Sigmoid colon (tissue), 7 donors: ENCODE measurements around the gene SPACA7. TPM values are rescaled to one million over a fixed set of nuclear protein-coding genes. Genes with fewer than 3 reads are reported as not detected.

Source experiments
- DNase-seq: peaks from one replicate; pipeline ENCODE4 v3.0.0-alpha.2; 2019
- H3K27ac ChIP-seq, 4 donors: fragments of 200-600 bp; sonication (generic); one replicate each; pipeline ENCODE4 v1.5.1; 2016 to 2019; ENCODE audit warnings: mild to moderate bottlenecking in 1 of 4
- H3K27me3 ChIP-seq, 3 donors: fragments of 200-600 bp; sonication (generic); one replicate each; pipeline ENCODE4 v1.5.1; 2019; ENCODE audit warnings: mild to moderate bottlenecking in 1 of 3
- H3K36me3 ChIP-seq, 4 donors: fragments of 200-600 bp; sonication (generic); one replicate each; pipeline ENCODE4 v1.5.1; 2016 to 2019
- H3K4me1 ChIP-seq, 4 donors: fragments of 200-600 bp; sonication (generic); one replicate each; pipeline ENCODE4 v1.5.1; 2017 to 2019
- H3K4me3 ChIP-seq, 4 donors: fragments of 200-600 bp; sonication (generic); one replicate each; pipeline ENCODE4 v1.5.1; 2017 to 2019; ENCODE audit warnings: mild to moderate bottlenecking in 2 of 4, moderate library complexity in 1 of 4
- H3K9me3 ChIP-seq, 4 donors: fragments of 200-600 bp in 3 of 4; sonication (generic) in 3 of 4; one replicate each; pipeline versions ENCODE4 v1.5.1 to v1.6.1; 2013 to 2019
- EP300 ChIP-seq, 4 donors: sonication (generic); formaldehyde crosslinking; IDR thresholded peaks; one replicate each; pipeline ENCODE4 v1.6.1; 2017; ENCODE audit warnings: antibody characterized with exemption in 4 of 4
- POLR2A ChIP-seq, 2 donors: fragments of 450-650 bp; IDR thresholded peaks; one replicate each; pipeline ENCODE4 v1.6.1; 2016; ENCODE audit warnings: antibody characterized with exemption in 2 of 2, mild to moderate bottlenecking in 2 of 2, moderate library complexity in 2 of 2
- POLR2AphosphoS5 ChIP-seq, 4 donors: sonication (generic); formaldehyde crosslinking; IDR thresholded peaks; one replicate each; pipeline ENCODE4 v1.6.1; 2017; ENCODE audit warnings: antibody characterized with exemption in 4 of 4
- WGBS, 2 donors: extraction: QIAGEN DNeasy Blood & Tissue Kit; methylation state at CpG; one replicate each; pipeline ENCODE4 v1.1.7; 2013; 5-methylcytosine and 5-hydroxymethylcytosine counted together
- intact Hi-C: fragments of 100-400 bp; cut with DNase I; formaldehyde crosslinking; loops from one replicate; pipeline ENCODE4 v1.15.1; 2023
- polyA plus RNA-seq, 3 donors: library from polyadenylated mRNA; stranded (reverse); fragments of 200-250 nt; gene quantifications; one replicate each; pipeline ENCODE4 v1.2.3, GENCODE V29; 2013
- total RNA-seq, 4 donors: library from RNA; depleted of rRNA; stranded (reverse); fragments of >200 nt; gene quantifications; one replicate each; pipeline ENCODE4 v1.1.0, GENCODE V29; 2016
- TF ChIP-seq, protein P1 (sequence below), 4 experiments: fragments of 450-650 bp in 3 of 4; fragments of 200-600 bp in 1 of 4; IDR thresholded peaks; one replicate each; pipeline ENCODE4 v1.5.1; 2016 to 2019; ENCODE audit warnings: antibody characterized with exemption in 4 of 4, mild to moderate bottlenecking in 3 of 4, moderate library complexity in 2 of 4
- donor health status: healthy with polysubstance abuse.
- donor health status: Bipolar disorder and iron deficiency.
- donor health status: healthy.

The SPACA7 gene
- total and polyA plus RNA-seq, 7 donors, result not detected

DNA sequence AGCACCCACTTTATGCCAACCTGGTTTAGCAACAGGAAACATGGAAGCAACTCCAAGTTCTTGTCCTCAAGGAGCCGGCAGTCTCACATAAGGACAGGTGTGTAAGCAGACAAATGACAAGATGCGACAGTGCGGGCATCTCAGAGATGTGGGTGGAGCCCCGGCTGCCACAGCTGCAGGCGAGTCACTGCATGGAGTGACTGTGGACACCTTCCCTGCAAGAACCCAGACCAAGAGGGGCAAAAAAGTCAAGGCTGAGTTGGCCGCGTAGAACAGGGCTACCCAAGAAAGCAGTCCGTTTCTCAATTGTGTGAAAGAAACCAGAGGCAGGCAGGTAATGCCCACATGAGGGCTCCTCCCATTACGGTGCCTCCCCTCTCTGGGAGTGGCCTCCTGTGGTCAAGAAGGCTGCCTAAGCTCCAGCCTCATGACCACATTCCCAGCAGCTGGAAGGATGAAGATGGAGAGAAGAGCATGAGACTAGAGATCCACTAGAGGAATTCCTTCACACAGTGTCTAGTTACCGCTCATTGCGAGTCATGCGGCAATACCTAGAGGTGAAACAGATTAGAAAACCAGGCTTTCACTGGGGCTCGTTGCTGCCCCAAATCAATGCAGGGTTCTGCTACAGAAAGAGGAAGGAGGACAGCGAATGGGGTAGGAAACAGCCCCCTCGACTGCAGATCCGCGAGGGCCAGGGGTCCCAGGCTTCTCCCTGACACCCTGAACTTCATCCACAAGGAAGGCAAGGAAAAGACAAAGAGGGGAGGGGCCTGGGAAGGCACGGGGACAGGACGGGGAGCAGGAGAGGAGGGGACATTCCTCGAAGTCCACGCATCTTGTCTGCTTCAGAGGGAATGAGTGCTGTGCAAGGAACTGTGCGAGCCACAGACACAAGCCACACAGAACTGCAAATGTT lies 80.2 kb downstream of the SPACA7 start:
- no peak overlapping the region for H3K4me3 ChIP-seq
- WGBS, 2 donors, result 82 to 86% methylated on average over 22 of the region's 22 CpGs
- H3K4me1 ChIP-seq, result no peaks in the 10 kb centered on the region
- DNase-seq, result no peak
- TF ChIP-seq EP300 (IDR thresholded peaks at IDR 0.05), result no peak
- TF ChIP-seq, protein P1, sequence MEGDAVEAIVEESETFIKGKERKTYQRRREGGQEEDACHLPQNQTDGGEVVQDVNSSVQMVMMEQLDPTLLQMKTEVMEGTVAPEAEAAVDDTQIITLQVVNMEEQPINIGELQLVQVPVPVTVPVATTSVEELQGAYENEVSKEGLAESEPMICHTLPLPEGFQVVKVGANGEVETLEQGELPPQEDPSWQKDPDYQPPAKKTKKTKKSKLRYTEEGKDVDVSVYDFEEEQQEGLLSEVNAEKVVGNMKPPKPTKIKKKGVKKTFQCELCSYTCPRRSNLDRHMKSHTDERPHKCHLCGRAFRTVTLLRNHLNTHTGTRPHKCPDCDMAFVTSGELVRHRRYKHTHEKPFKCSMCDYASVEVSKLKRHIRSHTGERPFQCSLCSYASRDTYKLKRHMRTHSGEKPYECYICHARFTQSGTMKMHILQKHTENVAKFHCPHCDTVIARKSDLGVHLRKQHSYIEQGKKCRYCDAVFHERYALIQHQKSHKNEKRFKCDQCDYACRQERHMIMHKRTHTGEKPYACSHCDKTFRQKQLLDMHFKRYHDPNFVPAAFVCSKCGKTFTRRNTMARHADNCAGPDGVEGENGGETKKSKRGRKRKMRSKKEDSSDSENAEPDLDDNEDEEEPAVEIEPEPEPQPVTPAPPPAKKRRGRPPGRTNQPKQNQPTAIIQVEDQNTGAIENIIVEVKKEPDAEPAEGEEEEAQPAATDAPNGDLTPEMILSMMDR (IDR thresholded peaks at IDR 0.05), result no peak
- no peak for TF ChIP-seq POLR2AphosphoS5 (IDR thresholded peaks at IDR 0.05)
- TF ChIP-seq POLR2A (IDR thresholded peaks at IDR 0.05), result no peak
- peaks cover 0 to 7% (median 0%) of the 10 kb centered on the region in 3 donors for H3K27me3 ChIP-seq
- intact Hi-C loops, result no loop called here
- peaks cover 0 to 4% (median 0%) of the 10 kb centered on the region in 4 donors for H3K9me3 ChIP-seq
- H3K27ac ChIP-seq, result no peak overlapping the region
- H3K36me3 ChIP-seq, result no peaks in the 10 kb centered on the region

DNA sequence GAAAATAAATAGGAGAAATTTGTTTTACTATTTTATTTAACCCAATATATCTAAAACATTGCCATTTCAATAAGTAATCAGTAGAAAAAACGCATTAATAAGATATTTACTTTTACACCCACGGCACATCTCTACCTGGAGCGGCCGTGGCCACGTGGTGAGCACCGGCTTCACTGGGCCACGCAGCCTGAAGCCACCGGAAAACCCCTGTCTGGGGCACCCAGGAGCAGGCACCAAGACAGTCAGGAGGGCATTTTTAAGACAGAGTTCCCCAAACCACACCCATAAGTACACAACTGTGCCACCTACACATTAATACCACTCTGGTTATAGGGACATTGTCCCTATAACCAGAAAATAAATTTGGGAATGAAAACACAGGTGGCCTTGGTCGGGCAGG lies 80.9 kb downstream of the SPACA7 start:
- Histone ChIP-seq H3K36me3 (no peaks in the 10 kb centered on the region), H3K4me3 (no peak overlapping the region), H3K27ac (no peak overlapping the region), H3K27me3 (peaks cover 0 to 4% (median 0%) of the 10 kb centered on the region in 3 donors), H3K4me1 (no peaks in the 10 kb centered on the region), H3K9me3 (peaks cover 0 to 4% (median 0%) of the 10 kb centered on the region in 4 donors)
- WGBS, 2 donors, result 80 to 90% methylated on average over 9 of the region's 9 CpGs
- TF ChIP-seq EP300 (IDR thresholded peaks at IDR 0.05) (no peak), POLR2AphosphoS5 (IDR thresholded peaks at IDR 0.05) (no peak), POLR2A (IDR thresholded peaks at IDR 0.05) (no peak)
- TF ChIP-seq, protein P1 (IDR thresholded peaks at IDR 0.05), result no peak
- no peak for DNase-seq
- intact Hi-C loops, result no loop called here

- WGBS, 2 donors, result 50 to 81% methylated on average over 13 of the region's 13 CpGs
- Histone ChIP-seq H3K36me3 (no peaks in the 10 kb centered on the region), H3K4me3 (no peak overlapping the region), H3K27me3 (peaks cover 0 to 4% (median 0%) of the 10 kb centered on the region in 3 donors), H3K27ac (no peak overlapping the region), H3K4me1 (no peaks in the 10 kb centered on the region), H3K9me3 (peaks cover 0 to 4% (median 0%) of the 10 kb centered on the region in 4 donors)
- no peak for DNase-seq
- no peak for TF ChIP-seq POLR2AphosphoS5 (IDR thresholded peaks at IDR 0.05)
- TF ChIP-seq, protein P1 (IDR thresholded peaks at IDR 0.05), result no peak
- TF ChIP-seq EP300 (IDR thresholded peaks at IDR 0.05), result no peak
- TF ChIP-seq POLR2A (IDR thresholded peaks at IDR 0.05), result no peak
- intact Hi-C loops, result no loop called here
Measured at GRCh38 chr13:112457485-112457884, 81.3 kb downstream of the SPACA7 start.

GRCh38 chr13:112462408-112462807 lies 86.3 kb downstream of the SPACA7 start:
- TF ChIP-seq POLR2AphosphoS5 (IDR thresholded peaks at IDR 0.05), result no peak
- no peak for TF ChIP-seq POLR2A (IDR thresholded peaks at IDR 0.05)
- TF ChIP-seq, protein P1 (IDR thresholded peaks at IDR 0.05), result no peak
- TF ChIP-seq EP300 (IDR thresholded peaks at IDR 0.05), result no peak
- Histone ChIP-seq H3K4me1 (no peaks in the 10 kb centered on the region), H3K27ac (no peak overlapping the region), H3K4me3 (no peak overlapping the region), H3K9me3 (peaks cover 0 to 4% (median 0%) of the 10 kb centered on the region in 4 donors), H3K27me3 (peaks cover 0 to 4% (median 0%) of the 10 kb centered on the region in 3 donors), H3K36me3 (no peaks in the 10 kb centered on the region)
- no peak for DNase-seq
- intact Hi-C loops, result no loop called here
- 86 to 93% methylated on average over 5 of the region's 5 CpGs for WGBS, 2 donors
